Prostate gland (tissue), 2 donors: ENCODE measurements around the gene AQP3.

Experiments
- CTCF ChIP-seq, 4 experiments: fragments of 200-600 bp in 2 of 4; fragments of 450-650 bp in 2 of 4; sonication (generic) in 2 of 4; IDR thresholded peaks; 1 replicate in 3 of 4; 2 replicates in 1 of 4; pipeline ENCODE4 v1.5.1; 2016 to 2019; ENCODE audit warnings: antibody characterized with exemption in 4 of 4, mild to moderate bottlenecking in 2 of 4, moderate library complexity in 2 of 4
- POLR2A ChIP-seq: fragments of 450-650 bp; IDR thresholded peaks from one replicate; pipeline ENCODE4 v1.6.1; 2016; ENCODE audit warnings: antibody characterized with exemption, mild to moderate bottlenecking
- POLR2AphosphoS5 ChIP-seq: sonication (generic); formaldehyde crosslinking; IDR thresholded peaks from one replicate; pipeline ENCODE4 v1.6.1; 2017; ENCODE audit warnings: antibody characterized with exemption

DNA sequence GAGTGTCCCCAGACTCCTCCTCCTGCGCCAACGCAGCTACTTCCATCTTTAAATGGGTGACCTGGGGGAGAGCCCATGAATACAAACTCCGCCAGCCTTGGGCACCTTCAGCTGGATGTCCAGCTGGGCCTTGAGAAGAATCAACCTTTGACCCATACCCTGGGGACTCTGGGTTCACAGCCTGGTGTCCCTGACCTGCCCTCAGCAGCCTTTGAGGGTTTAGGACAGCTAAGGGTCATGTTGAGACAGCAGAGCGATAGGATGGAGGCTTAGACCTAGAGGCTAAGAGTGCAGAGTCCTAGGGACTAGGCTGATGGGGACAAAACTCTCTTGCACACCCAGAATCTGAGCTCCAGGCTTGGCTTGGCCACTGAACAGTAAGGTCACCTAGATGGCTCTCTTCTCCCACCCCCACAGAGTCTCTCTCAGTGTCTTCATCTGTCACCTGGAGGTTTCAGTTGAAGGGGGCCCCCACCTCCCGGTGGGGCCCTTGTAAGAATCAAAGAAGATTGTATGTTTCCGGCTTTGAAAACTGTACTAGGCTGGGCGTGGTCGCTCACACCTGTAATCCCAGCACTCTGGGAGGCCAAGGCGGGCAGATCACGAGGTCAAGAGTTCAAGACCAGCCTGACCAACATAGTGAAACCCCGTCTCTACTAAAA lies 6.7 kb upstream of the AQP3 start:
- TF ChIP-seq POLR2AphosphoS5: no peak
- TF ChIP-seq CTCF (IDR thresholded peaks at IDR 0.05): no peak
- TF ChIP-seq POLR2A: no peak
